Measurements from ENCODE around the gene CLINT1. TPM values are rescaled to one million over a fixed set of nuclear protein-coding genes. Genes with fewer than 3 reads are reported as not detected.

CLINT1 gene
- total and polyA plus RNA-seq, 9 of the 15 experiments (the other 6 are each of a cell fraction or from before 2014, with no cell fraction given), result 23.6 to 125 (median 71.4) TPM

- TF ChIP-seq FOXA3 (CRISPR knock-in tag; conservative IDR thresholded peaks at IDR 0.05 in 1 of 2, IDR thresholded peaks at IDR 0.05 in 1 of 2) (no peak), HMGXB4 (CRISPR knock-in tag; IDR thresholded peaks at IDR 0.05) (peak; percentile 92), HMGN3 (IDR thresholded peaks at IDR 0.05; ENCODE audit: borderline replicate concordance, extremely low read depth, insufficient read length, low read depth, low read length) (peak; percentile 57), FOXJ2 (tag; IDR thresholded peaks at IDR 0.05) (0 out of 2 replicates have a peak, but pooled peaks have one; percentile 19), SMC3 (conservative IDR thresholded peaks at IDR 0.05; ENCODE audit: insufficient read depth, low read depth, low read length) (peak; percentile 98), SOX6 (IDR thresholded peaks at IDR 0.05) (peak; percentile 27; the same call in 1 of the 2 replicates)
These were observed 115.5 kb downstream of the CLINT1 start, which contains the start of gene LSM11 (continued) for GRCh38 chr5:157743163-157744050.

DNA sequence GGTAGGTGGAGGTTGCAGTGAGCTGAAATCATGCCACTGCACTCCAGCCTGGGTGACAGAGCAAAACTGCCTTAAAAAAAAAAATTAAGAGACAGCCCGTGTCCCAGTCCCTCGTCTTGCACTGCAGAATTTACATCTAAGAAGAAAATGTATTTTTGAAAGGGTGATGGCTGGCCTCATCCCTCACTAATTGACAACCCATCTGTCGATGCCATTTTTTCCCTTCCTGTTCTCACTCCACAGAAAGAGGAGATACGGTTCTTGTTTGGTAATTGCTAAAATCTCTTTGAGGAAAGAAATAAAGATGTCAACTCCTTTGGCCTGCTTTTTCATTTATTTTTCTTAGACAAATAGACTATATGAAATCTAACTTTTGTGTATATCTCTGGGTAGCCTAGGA, 117.8 kb downstream of the CLINT1 start:
- ATAC-seq, result no peak
- Histone ChIP-seq H3K4me3 (no peak overlapping the region), H3K4me2 (ENCODE audit: insufficient read depth, low read length) (no peak overlapping the region), H3K27ac (ENCODE audit: extremely low read depth, low read depth, low read length) (no peak overlapping the region), H3K9me1 (ENCODE audit: control insufficient read depth, insufficient read depth, low read length) (no peaks in the 10 kb centered on the region), H3K79me2 (ENCODE audit: control insufficient read depth, insufficient read depth, low read length) (peaks cover 13% of the 10 kb centered on the region; the same call in 1 of the 3 replicates), H3K27me3 (ENCODE audit: control insufficient read depth in 2 of 2, insufficient read depth in 2 of 2, low read length in 2 of 2) (no peaks in the 10 kb centered on the region), H3K9ac (ENCODE audit: insufficient read depth in 1 of 2, low read depth in 2 of 2, low read length in 2 of 2) (no peak overlapping the region), H3K36me3 (ENCODE audit: control insufficient read depth, insufficient read depth, low read length) (peaks cover 37% of the 10 kb centered on the region; the same call in 2 of the 3 replicates), H2AFZ (ENCODE audit: low read depth, low read length) (no peak overlapping the region), H3K4me1 (replicated peaks in 1 of 2; ENCODE audit: control insufficient read depth in 2 of 2, insufficient read depth in 2 of 2, low read length in 2 of 2) (peaks cover 18 to 26% of the 10 kb centered on the region in 2 experiments; a peak in 4 of 5 replicates), H3K9me3 (replicated peaks; ENCODE audit: control insufficient read depth, insufficient read depth, low read depth, low read length) (no peaks in the 10 kb centered on the region), H4K20me1 (replicated peaks; ENCODE audit: control insufficient read depth, insufficient read depth, low read length) (no peaks in the 10 kb centered on the region)
- no TSS peak for BruUV-seq (replicated peaks)
- no peak for FAIRE-seq
- WGBS (ENCODE audit: insufficient coverage, low coverage, missing lambda C conversion rate), result 53% methylated on average over 4 of the region's 4 CpGs
- intact Hi-C loops (cut with micrococcal nuclease), result loop anchor here (5.0 to 10.0 kb wide), 4 partner anchors 264 to 1364 kb away; partner anchors contain the start of gene MED7
- POLR2A ChIA-PET, result interaction anchor here (0.7 kb wide), 1 partner anchor 47 kb away, joined by 3 read pairs; no protein-coding TSS in a partner anchor
- in situ Hi-C loops (cut with MboI), result no loop called here
- no peak for DNase-seq (ENCODE audit: extremely low read depth in 1 of 4, low spot score in 3 of 4)
- CTCF ChIA-PET (ENCODE audit: low intra/inter-chr PET ratio), result interaction anchor here (1.0 kb wide), 1 partner anchor 72 kb away, joined by 5 read pairs; no protein-coding TSS in a partner anchor
- no peak for TF ChIP-seq MAFG (tag; conservative IDR thresholded peaks at IDR 0.05)
- no peak for TF ChIP-seq IRF2 (CRISPR knock-in tag; IDR thresholded peaks at IDR 0.05)
- no peak for TF ChIP-seq ZEB2 (IDR thresholded peaks at IDR 0.05)
- TF ChIP-seq GTF3C2 (IDR thresholded peaks at IDR 0.05; ENCODE audit: borderline replicate concordance, extremely low read depth, insufficient read length), result no peak
- no peak for TF ChIP-seq CTCF (IDR thresholded peaks at IDR 0.05 in 2 of 3, conservative IDR thresholded peaks at IDR 0.05 in 1 of 3; ENCODE audit: insufficient read depth in 2 of 3, low read depth in 1 of 3, low read length in 3 of 3)
- TF ChIP-seq ZBTB8A (IDR thresholded peaks at IDR 0.05; ENCODE audit: partially characterized antibody), result no peak

Data from K562 (cell line).